ENCODE data around the gene RTTN.

The RTTN gene

GRCh38 chr18:69987870-69988269 is 217.6 kb downstream of the RTTN start:
- Histone ChIP-seq H3K4me3 (ENCODE audit: low read depth, low read length) (no peak overlapping the region), H2BK5ac (ENCODE audit: low read depth, low read length, poor library complexity) (no peak overlapping the region), H3K14ac (ENCODE audit: low read length) (no peak overlapping the region), H3K36me3 (ENCODE audit: control insufficient read depth in 1 of 2, insufficient read depth in 2 of 2, low read length in 2 of 2) (no peaks in the 10 kb centered on the region), H3K27me3 (ENCODE audit: insufficient read depth, low read length) (no peaks in the 10 kb centered on the region), H3K79me2 (ENCODE audit: control insufficient read depth, insufficient read depth, low read length, poor library complexity) (no peaks in the 10 kb centered on the region), H3K79me1 (ENCODE audit: low read length) (no peaks in the 10 kb centered on the region), H3K9ac (ENCODE audit: low read length) (no peak overlapping the region), H3K4me1 (ENCODE audit: control insufficient read depth in 1 of 2, insufficient read depth in 2 of 2, low read length in 2 of 2) (no peaks in the 10 kb centered on the region), H3K23ac (ENCODE audit: low read length) (no peak overlapping the region), H2AK5ac (ENCODE audit: low read length) (no peak overlapping the region), H2BK120ac (ENCODE audit: insufficient read depth, low read length, poor library complexity) (no peak overlapping the region), H2BK12ac (ENCODE audit: low read length) (no peak overlapping the region), H4K12ac (ENCODE audit: low read depth, low read length) (no peak overlapping the region), H2AFZ (ENCODE audit: insufficient read depth, low read length, poor library complexity) (no peak overlapping the region), H3K4ac (ENCODE audit: low read depth, low read length) (no peak overlapping the region), H3K18ac (ENCODE audit: low read length) (no peak overlapping the region), H3K4me2 (ENCODE audit: low read length) (no peak overlapping the region), H3K27ac (ENCODE audit: low read depth, low read length) (no peak overlapping the region), H4K8ac (ENCODE audit: low read depth, low read length) (no peak overlapping the region), H3K9me3 (ENCODE audit: insufficient read depth, low read depth, low read length) (no peaks in the 10 kb centered on the region), H4K91ac (ENCODE audit: low read depth, low read length) (no peak overlapping the region)
- no peak for DNase-seq
- no CpG with 5 or more reads among the region's 1 CpG for whole genome bisulfite sequencing (ENCODE audit: extremely low coverage, insufficient coverage, insufficient read length)

GRCh38 chr18:69985239-69985638 is 220.2 kb downstream of the RTTN start:
- Histone ChIP-seq H3K4me1 (ENCODE audit: control insufficient read depth in 1 of 2, insufficient read depth in 2 of 2, low read length in 2 of 2) (no peaks in the 10 kb centered on the region), H4K12ac (ENCODE audit: low read depth, low read length) (no peak overlapping the region), H4K91ac (ENCODE audit: low read depth, low read length) (no peak overlapping the region), H2AK5ac (ENCODE audit: low read length) (no peak overlapping the region), H2AFZ (ENCODE audit: insufficient read depth, low read length, poor library complexity) (no peak overlapping the region), H3K36me3 (ENCODE audit: control insufficient read depth in 1 of 2, insufficient read depth in 2 of 2, low read length in 2 of 2) (no peaks in the 10 kb centered on the region), H3K79me2 (ENCODE audit: control insufficient read depth, insufficient read depth, low read length, poor library complexity) (no peaks in the 10 kb centered on the region), H3K27ac (ENCODE audit: low read depth, low read length) (no peak overlapping the region), H3K79me1 (ENCODE audit: low read length) (no peaks in the 10 kb centered on the region), H3K4me3 (ENCODE audit: low read depth, low read length) (no peak overlapping the region), H3K4ac (ENCODE audit: low read depth, low read length) (no peak overlapping the region), H3K9ac (ENCODE audit: low read length) (no peak overlapping the region), H2BK12ac (ENCODE audit: low read length) (no peak overlapping the region), H3K14ac (ENCODE audit: low read length) (no peak overlapping the region), H2BK120ac (ENCODE audit: insufficient read depth, low read length, poor library complexity) (no peak overlapping the region), H2BK5ac (ENCODE audit: low read depth, low read length, poor library complexity) (no peak overlapping the region), H4K8ac (ENCODE audit: low read depth, low read length) (no peak overlapping the region), H3K4me2 (ENCODE audit: low read length) (no peak overlapping the region), H3K18ac (ENCODE audit: low read length) (no peak overlapping the region), H3K9me3 (ENCODE audit: insufficient read depth, low read depth, low read length) (no peaks in the 10 kb centered on the region), H3K27me3 (ENCODE audit: insufficient read depth, low read length) (no peaks in the 10 kb centered on the region), H3K23ac (ENCODE audit: low read length) (no peak overlapping the region)
- WGBS (ENCODE audit: extremely low coverage, insufficient coverage, insufficient read length), result no CpG with 5 or more reads among the region's 4 CpGs
- DNase-seq, result no peak

- H2BK5ac ChIP-seq (ENCODE audit: low read depth, low read length, poor library complexity), result no peak overlapping the region
- no peak overlapping the region for H3K27ac ChIP-seq (ENCODE audit: low read depth, low read length)
- no peaks in the 10 kb centered on the region for H3K36me3 ChIP-seq (ENCODE audit: control insufficient read depth in 1 of 2, insufficient read depth in 2 of 2, low read length in 2 of 2)
- no peak overlapping the region for H3K14ac ChIP-seq (ENCODE audit: low read length)
- H3K18ac ChIP-seq (ENCODE audit: low read length), result no peak overlapping the region
- no peaks in the 10 kb centered on the region for H3K79me1 ChIP-seq (ENCODE audit: low read length)
- H4K12ac ChIP-seq (ENCODE audit: low read depth, low read length), result no peak overlapping the region
- H3K27me3 ChIP-seq (ENCODE audit: insufficient read depth, low read length), result no peaks in the 10 kb centered on the region
- no peak overlapping the region for H2BK120ac ChIP-seq (ENCODE audit: insufficient read depth, low read length, poor library complexity)
- H3K4me2 ChIP-seq (ENCODE audit: low read length), result no peak overlapping the region
- no peak overlapping the region for H3K9ac ChIP-seq (ENCODE audit: low read length)
- H4K91ac ChIP-seq (ENCODE audit: low read depth, low read length), result no peak overlapping the region
- H3K4me3 ChIP-seq (ENCODE audit: low read depth, low read length), result no peak overlapping the region
- H3K79me2 ChIP-seq (ENCODE audit: control insufficient read depth, insufficient read depth, low read length, poor library complexity), result no peaks in the 10 kb centered on the region
- H3K4me1 ChIP-seq (ENCODE audit: control insufficient read depth in 1 of 2, insufficient read depth in 2 of 2, low read length in 2 of 2), result no peaks in the 10 kb centered on the region
- no peak overlapping the region for H3K23ac ChIP-seq (ENCODE audit: low read length)
- DNase-seq, result no peak
- H2AFZ ChIP-seq (ENCODE audit: insufficient read depth, low read length, poor library complexity), result no peak overlapping the region
- H3K9me3 ChIP-seq (ENCODE audit: insufficient read depth, low read depth, low read length), result no peaks in the 10 kb centered on the region
- WGBS (ENCODE audit: extremely low coverage, insufficient coverage, insufficient read length), result no CpG with 5 or more reads among the region's 4 CpGs
- no peak overlapping the region for H4K8ac ChIP-seq (ENCODE audit: low read depth, low read length)
- no peak overlapping the region for H2BK12ac ChIP-seq (ENCODE audit: low read length)
- H3K4ac ChIP-seq (ENCODE audit: low read depth, low read length), result no peak overlapping the region
- H2AK5ac ChIP-seq (ENCODE audit: low read length), result no peak overlapping the region
These were observed 223.1 kb downstream of the RTTN start for GRCh38 chr18:69982417-69982816.

GRCh38 chr18:69981948-69982347 is 223.5 kb downstream of the RTTN start:
- no peak overlapping the region for H4K8ac ChIP-seq (ENCODE audit: low read depth, low read length)
- no peaks in the 10 kb centered on the region for H3K79me1 ChIP-seq (ENCODE audit: low read length)
- no peak overlapping the region for H2BK12ac ChIP-seq (ENCODE audit: low read length)
- H2BK5ac ChIP-seq (ENCODE audit: low read depth, low read length, poor library complexity), result no peak overlapping the region
- no peaks in the 10 kb centered on the region for H3K9me3 ChIP-seq (ENCODE audit: insufficient read depth, low read depth, low read length)
- H3K4ac ChIP-seq (ENCODE audit: low read depth, low read length), result no peak overlapping the region
- no peaks in the 10 kb centered on the region for H3K4me1 ChIP-seq (ENCODE audit: control insufficient read depth in 1 of 2, insufficient read depth in 2 of 2, low read length in 2 of 2)
- DNase-seq, result no peak
- WGBS (ENCODE audit: extremely low coverage, insufficient coverage, insufficient read length), result no CpG with 5 or more reads among the region's 2 CpGs
- H3K4me3 ChIP-seq (ENCODE audit: low read depth, low read length), result no peak overlapping the region
- H2AK5ac ChIP-seq (ENCODE audit: low read length), result no peak overlapping the region
- no peak overlapping the region for H4K91ac ChIP-seq (ENCODE audit: low read depth, low read length)
- no peak overlapping the region for H4K12ac ChIP-seq (ENCODE audit: low read depth, low read length)
- H3K36me3 ChIP-seq (ENCODE audit: control insufficient read depth in 1 of 2, insufficient read depth in 2 of 2, low read length in 2 of 2), result no peaks in the 10 kb centered on the region
- no peak overlapping the region for H3K9ac ChIP-seq (ENCODE audit: low read length)
- H3K23ac ChIP-seq (ENCODE audit: low read length), result no peak overlapping the region
- H3K18ac ChIP-seq (ENCODE audit: low read length), result no peak overlapping the region
- H2BK120ac ChIP-seq (ENCODE audit: insufficient read depth, low read length, poor library complexity), result no peak overlapping the region
- no peak overlapping the region for H3K14ac ChIP-seq (ENCODE audit: low read length)
- no peak overlapping the region for H3K4me2 ChIP-seq (ENCODE audit: low read length)
- H3K27ac ChIP-seq (ENCODE audit: low read depth, low read length), result no peak overlapping the region
- no peak overlapping the region for H2AFZ ChIP-seq (ENCODE audit: insufficient read depth, low read length, poor library complexity)
- H3K27me3 ChIP-seq (ENCODE audit: insufficient read depth, low read length), result no peaks in the 10 kb centered on the region
- H3K79me2 ChIP-seq (ENCODE audit: control insufficient read depth, insufficient read depth, low read length, poor library complexity), result no peaks in the 10 kb centered on the region
